NCI-H2107 treated with DMSO at 0.1 percent for 48 hours (cell line): ENCODE measurements around the gene CCDC60.

Experiments
- DNase-seq: peaks from one replicate; lab custom pipeline; 2025; ENCODE audit not compliant: unreplicated experiment; lab: John Stamatoyannopoulos, UW

CCDC60 gene

DNA sequence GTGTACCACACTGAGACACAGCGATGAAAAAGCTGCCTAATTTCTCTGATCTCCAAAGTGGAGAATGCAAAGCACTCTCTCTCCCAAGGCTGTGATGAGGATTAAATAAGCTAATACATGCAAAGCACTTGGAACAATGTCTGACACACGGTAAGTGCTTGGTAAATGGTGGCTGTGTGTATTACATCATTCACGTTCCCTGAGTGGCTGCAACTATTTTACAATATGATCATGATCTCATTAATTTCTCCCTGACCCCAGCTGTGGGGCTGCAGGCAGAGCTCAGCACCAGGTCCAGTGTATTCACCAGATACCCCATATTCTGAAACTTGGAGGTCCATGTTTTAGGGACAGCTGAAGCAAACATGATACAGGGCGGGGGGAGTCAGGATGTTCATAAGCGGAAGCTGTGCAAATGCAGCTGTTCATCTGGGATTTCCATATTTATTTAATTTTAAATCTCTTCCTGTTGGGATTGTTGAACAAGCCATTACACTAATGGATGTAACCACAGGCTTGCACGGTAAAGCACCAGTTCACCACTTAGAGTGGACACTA is 106.4 kb downstream of the CCDC60 start:
- no peak for DNase-seq

DNA sequence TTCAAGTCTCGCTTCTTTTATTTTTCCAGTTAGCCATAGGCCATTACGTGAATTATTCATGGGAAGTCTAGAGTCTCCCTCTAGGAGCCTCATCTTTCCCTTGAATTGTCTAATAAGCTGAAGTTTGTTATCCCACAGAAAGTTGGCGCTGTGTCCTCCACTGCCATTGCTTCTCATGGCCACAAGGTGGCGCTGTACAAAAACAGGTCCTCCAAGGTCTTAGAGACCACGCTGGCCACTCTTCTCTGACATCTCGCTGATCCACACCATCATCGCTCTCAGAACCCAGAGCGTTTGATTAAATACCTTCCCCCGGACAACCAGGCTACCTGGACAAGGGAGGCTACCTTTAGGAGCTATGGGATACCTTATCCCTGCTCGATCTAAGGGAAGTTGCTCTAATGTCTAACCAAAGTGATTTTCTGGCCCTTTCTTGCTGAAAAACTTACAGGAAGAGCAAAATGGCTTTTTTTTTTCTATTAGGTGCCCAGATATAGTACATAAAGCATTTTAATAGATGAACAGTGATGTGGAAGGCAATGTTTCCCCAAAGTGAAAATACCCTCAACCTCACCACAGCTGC is 110.0 kb downstream of the CCDC60 start:
- DNase-seq: no peak

DNA sequence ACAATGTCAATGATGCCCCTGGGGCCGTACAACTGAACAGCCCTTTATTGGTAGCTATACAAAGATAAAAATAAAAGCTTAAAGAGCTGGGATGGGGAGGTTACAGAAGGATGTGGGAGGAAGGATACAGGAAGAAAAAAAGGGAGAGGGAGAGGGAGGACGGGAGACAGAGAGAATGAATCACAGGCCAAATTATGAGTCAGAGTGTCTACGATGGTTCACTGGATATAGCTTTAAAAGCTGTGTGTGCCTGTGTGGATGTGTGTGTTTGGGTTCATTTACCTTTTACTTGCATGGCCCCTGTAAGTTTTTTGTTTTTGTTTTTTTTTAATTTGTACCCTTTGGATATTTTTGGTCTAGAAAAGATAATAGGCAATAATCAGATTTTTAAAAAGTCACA is 111.9 kb downstream of the CCDC60 start:
- DNase-seq: no peak

DNA sequence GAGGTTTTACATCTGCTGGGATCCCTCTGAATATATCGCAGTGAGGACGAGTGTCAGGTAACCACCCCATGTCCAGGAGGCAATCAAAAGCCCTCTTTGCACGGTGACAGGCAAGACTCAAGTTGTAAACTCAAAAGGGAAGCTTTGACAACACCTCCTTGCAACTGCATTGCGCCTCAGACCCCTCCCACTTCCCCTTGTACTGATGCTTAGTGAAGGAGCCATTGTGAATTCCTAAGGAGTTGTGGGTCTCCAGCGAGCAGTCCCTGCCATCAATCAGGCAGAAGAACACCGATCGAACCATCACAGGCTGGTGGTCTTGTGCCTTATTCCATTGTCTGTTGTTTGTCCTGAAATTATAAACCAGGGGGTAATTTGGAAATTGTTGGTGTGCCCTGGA is 112.6 kb downstream of the CCDC60 start:
- DNase-seq: no peak

DNA sequence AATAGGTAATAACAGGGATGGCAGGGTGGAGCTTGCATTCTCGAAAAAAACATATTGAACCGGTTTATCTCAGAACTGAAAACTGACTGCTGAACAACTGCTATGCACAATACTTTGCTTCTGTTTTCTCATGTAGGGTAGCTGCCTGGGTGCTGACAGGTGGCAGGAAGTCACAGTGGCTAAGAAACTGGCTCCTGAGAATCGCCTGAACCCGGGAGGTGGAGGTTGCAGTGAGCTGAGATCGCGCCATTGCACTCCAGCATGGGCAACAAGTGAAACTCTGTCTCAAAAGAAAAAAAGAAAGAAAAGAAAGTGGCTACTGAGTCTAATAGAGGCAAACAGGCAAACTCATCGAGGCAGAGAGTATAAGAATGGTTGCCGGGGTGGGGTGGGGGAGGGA is 113.1 kb downstream of the CCDC60 start:
- no peak for DNase-seq

DNA sequence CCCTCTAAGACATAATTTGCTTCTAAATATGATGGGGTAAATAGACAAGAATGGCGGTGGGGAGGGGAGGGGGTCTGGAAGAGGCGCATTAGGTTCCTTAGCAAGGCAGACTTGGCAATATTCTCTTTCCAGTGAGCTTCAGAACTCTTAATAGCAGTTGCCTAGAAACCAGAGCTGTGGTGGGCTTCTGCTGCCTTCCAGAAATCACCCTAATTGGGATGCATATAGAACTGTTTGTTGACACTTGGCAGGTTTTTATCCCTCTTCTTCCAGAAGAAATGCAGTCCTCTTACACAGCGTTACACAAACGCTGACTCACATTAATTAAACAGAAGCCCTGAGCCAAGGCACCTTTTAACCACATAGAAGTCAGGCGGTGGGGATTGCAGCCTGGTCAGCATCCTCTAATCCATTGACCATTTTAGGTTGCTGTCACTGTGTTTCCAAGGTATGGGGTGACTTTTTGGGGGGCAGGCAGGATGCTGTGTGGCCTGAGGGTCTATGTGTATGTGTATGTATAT is 114.1 kb downstream of the CCDC60 start:
- no peak for DNase-seq

DNA sequence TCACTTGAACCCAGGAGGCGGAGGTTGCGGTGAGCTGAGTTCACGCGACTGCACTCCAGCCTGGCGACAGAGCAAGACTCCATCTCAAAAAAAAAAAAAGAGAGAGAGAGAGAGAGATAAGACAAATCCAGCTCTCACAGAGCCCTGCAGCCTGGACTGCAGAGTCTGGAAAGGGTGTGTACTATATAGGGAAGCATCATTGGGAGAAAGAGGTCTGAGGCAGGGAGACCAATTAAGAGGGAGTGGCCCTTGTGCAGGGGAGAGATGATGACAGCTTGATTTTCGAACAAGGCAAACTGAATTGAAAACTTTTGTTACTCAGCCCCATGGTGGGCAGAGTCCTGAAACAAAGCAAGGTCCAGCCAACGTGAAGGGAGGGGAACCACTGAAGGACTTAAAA is 116.2 kb downstream of the CCDC60 start:
- no peak for DNase-seq

DNA sequence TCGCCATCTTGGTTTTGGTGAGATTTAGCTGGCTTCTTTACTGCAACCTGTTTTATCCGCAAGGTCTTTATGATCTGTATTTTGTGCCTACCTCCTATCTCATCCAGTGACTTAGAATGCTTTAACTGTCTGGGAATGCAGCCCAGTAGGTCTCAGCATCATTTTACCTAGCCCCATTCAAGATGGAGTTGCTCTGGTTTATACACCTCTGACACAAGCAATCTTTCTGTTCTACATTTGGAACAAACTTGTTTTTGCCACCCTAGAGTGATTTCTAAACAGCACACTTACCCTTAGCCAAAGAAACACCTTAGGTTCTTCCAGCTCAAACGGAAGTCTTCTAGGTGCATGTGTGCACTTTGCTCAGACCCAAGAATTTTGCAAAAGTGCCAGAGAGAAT is 122.3 kb downstream of the CCDC60 start:
- no peak for DNase-seq

DNA sequence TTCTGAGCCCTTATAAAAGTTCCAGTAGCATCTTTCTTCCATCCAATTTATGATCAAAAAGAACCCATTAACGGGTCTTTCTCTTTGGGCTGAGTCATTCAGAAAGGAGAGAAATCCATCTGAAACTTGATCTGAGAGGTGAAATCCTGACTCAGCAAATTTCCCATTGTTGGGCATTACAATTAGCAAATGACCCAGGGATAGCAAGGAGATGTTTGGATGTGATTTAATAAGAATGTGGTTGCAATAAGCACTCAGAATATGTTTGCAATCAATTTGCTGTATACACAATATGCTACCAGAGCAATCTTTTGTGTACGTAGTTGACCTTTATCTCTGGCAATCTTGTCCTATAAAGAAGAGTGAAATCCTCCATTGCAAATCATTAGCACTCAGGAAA is 122.7 kb downstream of the CCDC60 start:
- DNase-seq: no peak

DNA sequence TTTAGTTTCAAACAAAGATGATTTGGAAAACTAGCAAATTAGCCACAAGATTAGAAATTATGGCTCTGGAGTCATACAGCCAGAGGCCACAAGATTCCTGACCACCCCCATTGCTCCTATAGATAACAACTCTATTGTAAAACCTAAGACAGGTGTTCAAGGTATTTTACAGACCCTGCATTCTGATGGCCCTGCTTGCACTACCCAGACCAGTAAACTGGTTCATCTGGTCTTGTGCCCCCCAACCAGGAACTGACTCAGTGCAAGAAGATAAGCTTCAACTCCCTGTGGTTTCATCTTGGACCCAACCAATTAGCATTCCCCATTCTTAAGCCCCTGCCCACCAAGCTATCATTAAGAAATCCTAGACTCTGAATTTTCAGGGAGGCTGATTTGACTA is 125.0 kb downstream of the CCDC60 start:
- no peak for DNase-seq

DNA sequence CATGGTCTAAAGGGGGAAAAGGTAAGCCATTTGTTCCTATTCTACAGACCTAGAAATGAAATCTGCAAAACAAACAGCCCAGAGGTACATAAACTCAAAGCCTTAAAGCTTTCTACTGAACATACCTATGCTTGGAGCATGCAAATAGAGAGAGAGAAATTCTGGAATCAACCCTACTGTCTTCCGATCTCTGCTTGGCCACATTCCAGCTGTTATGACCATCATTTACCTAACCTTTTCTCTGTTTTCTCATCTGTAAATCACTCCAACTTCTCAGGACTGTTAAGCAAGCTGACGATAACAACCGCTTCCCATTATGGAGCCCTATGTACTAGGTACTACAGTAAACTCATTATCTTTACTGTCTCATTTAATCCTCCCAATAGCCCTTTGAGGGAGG is 126.3 kb downstream of the CCDC60 start:
- no peak for DNase-seq

DNA sequence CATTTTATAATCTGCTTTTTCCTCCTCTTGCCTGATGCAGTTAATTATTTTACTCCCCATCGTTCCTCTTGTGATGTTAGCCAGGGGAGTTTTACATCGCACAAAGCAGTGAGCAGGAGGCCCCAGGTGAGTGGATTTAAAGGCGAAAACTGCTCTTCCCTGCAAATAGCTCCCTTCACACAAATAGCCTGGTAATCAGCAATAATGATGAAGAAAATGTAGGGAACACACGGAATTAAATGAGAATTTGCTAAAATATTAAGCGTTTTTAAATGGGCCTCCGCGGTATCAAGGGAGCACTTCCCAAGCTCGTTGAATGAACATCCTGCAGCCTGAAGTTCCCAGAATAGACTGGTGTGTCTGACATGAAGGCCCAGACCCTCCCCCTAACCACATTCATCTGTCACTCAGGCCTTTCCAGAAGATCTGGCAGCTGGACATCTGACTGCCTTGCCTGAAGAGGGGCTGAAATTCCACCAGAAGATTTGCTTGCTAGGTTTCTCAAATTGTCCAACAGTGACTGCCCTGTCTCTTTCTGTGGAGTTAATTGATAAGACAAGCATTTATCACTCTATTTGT is 127.2 kb downstream of the CCDC60 start:
- DNase-seq: no peak

DNA sequence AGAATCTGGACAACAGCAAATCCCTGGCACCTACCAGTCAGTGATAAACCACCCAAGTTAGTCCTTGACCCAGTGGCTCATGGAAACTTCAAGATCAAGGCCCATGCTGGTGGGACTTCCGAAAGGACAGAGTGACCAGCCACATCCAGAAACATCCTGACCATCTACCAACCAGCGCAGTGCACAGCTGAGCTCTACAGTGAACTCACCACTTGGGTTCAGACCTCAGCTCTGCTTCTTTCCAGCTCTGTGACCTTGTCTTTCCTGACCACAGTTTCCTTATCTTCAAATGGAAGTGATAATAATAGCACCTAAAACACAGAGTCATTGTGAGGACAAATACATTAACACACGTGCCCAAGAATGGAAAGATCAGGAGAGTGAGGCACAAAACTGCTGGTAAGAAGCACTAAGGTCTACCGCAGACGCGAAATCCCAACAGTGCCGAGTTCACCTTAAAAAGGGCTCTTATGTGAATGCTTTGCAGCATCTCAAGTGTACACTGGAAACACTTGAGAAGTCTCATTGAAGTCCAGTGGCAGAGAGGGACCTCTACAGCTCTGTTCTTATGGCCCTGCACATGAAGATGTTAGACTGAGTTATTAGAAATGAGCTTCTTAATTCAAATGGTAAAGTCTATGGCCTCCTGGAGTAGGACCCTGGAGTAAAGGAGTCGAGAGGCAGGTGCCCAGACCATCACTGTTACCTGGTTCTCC is 128.8 kb downstream of the CCDC60 start:
- no peak for DNase-seq

DNA sequence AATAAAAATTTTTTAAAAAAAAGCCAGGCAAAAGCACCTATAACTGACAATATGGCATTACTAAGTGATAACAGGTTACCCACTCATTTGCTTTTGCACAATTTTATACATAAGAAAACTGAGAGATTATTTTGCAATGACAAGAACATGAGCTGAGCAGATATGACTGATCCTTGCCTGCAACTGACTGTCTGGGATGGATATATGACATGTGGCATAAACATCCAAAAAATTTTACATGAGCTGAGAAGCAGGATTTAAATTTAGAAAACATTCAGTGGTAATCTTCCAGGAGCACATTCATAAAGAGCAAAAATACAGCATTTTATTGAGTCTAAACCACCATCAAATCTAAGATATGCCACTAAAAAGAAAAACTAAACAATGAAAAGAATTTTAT is 133.8 kb downstream of the CCDC60 start:
- DNase-seq: no peak

DNA sequence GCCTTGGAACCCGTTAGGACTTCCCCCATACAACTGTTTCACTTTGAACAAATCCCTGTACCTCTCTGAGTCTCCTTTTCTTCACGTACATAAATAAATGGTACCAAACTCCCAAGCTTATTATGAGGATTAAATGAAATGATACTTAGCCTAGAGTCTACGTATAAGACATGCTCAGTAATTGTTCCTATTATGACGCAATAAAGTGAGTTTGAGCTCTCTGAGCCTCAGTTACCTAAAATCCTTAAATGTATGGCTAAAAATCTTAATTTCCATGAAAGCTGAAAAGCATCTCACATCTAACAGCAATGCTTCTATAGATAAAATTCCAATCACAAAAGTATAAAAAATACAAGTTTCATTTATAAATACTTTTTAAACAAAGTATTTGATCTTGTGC is 141.1 kb downstream of the CCDC60 start:
- no peak for DNase-seq

DNA sequence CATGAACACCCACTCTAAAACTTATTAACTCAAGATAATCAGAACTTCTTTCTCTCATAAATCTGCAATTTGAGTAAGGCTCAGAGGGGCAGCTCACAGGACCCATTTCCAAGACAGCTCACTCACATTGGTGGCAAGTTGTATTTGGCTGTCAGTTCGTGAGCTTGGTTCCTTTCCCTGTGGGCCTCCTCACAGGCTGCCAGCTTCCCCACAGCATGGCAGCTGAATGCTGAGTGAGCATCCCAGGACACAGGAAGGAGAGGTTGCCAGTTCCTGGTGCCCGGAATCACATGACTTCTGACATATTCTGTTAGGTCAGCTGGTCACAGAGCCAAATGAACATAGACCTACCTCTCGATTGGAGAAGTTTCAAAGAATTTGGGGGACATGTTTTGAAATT is 142.4 kb downstream of the CCDC60 start:
- no peak for DNase-seq

DNA sequence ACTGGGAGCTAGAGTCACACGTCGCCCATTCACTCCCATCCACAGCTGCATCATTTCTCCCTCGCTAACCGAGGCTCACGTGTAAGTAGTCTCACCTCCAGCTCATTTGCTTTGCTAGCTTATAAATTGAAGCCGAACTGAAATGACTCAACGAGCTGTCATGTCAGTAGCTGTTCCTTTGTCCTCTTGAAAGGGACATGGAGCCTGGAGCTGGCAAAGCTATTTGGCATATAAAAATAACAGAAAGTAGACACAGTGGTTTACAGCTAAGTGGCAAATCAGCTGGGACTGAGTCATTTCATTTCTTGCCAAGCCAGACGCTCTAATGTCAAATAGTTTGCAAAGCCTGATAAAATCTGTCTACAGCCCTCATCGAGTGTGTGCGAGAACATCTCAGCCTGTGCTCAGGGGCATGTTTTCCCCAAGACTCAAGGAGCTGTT is 144.6 kb downstream of the CCDC60 start:
- DNase-seq: no peak

DNA sequence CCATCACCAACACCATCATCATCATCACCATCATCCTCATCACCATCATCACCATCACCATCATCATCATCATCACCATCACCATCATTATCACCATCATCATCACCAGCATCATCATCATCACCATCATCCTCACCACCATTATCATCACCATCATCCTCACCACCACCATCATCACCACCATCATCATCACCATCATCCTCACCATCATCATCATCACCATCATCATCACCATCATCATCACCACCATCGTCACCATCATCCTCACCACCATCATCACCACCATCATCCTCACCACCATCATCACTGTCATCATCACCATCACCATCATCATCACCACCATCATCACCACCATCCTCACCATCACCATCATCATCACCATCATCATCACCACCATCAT is 146.0 kb downstream of the CCDC60 start:
- DNase-seq: no peak

DNA sequence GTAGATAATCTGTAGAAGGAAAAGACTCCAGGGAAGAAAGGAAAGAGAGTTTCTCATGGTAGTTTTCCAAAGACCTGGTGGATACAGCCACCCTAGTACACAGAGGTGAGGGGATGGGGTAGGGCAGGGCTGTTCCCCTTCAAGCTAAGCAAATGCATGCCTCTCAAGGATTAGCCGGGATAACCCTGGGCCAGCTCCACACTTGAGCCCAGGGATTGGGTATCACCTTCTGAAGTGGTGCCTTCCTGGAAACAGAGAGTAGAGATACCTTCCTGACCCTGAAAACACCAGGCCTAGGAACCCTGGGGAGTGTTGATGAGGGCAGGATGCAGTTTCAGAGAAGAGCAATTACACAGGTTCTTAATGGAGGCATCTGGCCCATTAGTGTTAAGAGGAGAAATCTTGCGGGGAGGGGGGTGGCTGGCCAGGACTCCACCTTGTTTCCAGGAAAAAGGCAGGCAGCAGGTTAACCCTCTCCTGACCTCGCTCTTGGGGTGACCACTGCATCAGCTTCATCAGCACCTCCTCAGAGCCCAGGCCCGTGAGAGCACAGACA is 152.1 kb downstream of the CCDC60 start:
- peak; percentile 8 for DNase-seq

DNA sequence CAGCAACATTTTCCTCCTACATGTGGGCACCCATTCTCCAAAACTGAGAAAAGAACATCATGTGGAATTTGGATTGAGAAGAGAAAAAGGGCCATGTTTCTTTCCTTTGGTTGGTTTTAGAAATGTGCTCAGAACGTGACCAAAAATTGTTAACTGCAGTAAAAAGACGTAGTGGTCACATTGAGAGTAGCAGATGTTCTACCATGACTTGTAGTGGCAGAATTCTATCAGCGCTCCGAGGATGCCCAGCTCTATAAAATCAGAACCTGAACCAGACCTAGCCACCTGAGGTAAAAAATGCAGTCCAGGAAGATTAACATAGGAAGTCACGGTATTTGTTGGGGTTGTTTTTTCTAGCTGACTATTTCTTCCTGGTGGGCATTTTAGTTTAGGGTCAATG is 157.3 kb downstream of the CCDC60 start:
- DNase-seq: no peak

DNA sequence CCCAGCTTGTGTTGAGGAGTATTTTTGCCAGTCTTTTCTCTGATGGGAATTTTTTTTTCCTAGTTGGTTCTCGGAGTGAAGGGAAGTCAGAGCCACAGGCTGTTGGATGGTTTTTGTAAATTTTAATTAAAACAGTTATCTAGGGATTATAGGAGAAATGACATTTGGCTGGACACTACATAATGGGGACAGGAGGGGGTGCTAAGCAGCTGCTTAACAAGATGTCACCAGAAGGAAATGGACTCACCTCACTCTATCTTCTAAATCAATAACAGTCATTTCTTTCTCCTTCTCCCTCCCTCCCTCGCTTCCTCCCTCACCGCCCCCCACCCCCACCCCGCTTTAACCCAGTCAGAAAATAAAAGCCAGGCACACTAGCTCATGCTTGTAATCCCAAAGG is 165.7 kb downstream of the CCDC60 start:
- DNase-seq: no peak

DNA sequence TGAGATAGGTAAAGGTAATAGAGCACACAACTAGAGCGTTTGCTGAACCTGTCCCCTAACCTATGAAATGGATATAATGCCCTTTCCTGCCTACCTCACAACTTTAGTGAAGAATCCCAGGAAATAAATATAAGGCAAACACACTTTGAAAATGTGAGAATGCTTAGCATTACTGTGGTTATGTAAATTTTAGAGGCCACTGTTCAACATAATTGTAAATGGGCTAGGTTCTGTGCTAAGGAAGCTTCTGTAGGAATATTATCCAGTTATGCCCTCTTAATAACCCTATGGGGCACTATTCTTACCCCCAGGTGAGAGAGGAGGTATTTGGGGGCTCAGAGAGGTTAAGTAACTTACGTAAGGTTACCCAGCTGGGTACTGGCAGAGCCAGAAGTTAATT is 166.5 kb downstream of the CCDC60 start:
- no peak for DNase-seq
